Measurements from ENCODE around the gene FSTL4.

- TF ChIP-seq CTCF (IDR thresholded peaks at IDR 0.05) (no peak), POLR2A (IDR thresholded peaks at IDR 0.05) (no peak)
Measured at GRCh38 chr5:133149345-133149744, 463.0 kb downstream of the FSTL4 start.

Data from uterus (tissue), 2 donors.